Suprapubic skin (tissue), 3 donors: ENCODE measurements around the gene PSMG3.

Experiments
- POLR2A ChIP-seq, 2 donors: fragments of 450-650 bp; IDR thresholded peaks; one replicate each; pipeline ENCODE4 v1.6.1; 2017; ENCODE audit warnings: antibody characterized with exemption in 2 of 2, mild to moderate bottlenecking in 2 of 2, moderate library complexity in 2 of 2
- TF ChIP-seq, protein P1 (sequence below), 2 donors: fragments of 200-600 bp in 1 of 2; fragments of 450-650 bp in 1 of 2; sonication (generic) in 1 of 2; IDR thresholded peaks; one replicate each; pipeline ENCODE4 v1.5.1; 2016 to 2019; ENCODE audit warnings: antibody characterized with exemption in 2 of 2, mild to moderate bottlenecking in 1 of 2, moderate library complexity in 1 of 2

DNA sequence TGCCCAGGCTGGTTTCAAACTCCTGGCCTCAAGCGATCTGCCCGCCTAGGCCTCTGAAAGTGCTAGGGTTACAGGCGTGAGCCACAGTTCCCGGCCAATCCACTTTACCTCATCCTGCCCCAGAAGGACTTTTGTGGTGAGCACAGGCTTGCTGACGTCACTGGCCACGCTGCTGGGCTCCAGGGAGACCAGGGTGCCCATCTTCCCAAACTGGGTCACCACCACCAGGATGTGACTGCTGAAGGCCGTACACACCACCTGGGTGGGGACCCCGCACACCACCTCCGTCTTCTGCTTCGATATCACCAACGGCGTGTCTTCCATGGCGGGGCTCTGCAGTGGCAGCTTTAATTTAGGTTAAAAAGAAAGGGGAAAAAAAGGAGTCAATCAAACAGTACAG, 816 bp downstream of the PSMG3 start:
- TF ChIP-seq, protein P1, sequence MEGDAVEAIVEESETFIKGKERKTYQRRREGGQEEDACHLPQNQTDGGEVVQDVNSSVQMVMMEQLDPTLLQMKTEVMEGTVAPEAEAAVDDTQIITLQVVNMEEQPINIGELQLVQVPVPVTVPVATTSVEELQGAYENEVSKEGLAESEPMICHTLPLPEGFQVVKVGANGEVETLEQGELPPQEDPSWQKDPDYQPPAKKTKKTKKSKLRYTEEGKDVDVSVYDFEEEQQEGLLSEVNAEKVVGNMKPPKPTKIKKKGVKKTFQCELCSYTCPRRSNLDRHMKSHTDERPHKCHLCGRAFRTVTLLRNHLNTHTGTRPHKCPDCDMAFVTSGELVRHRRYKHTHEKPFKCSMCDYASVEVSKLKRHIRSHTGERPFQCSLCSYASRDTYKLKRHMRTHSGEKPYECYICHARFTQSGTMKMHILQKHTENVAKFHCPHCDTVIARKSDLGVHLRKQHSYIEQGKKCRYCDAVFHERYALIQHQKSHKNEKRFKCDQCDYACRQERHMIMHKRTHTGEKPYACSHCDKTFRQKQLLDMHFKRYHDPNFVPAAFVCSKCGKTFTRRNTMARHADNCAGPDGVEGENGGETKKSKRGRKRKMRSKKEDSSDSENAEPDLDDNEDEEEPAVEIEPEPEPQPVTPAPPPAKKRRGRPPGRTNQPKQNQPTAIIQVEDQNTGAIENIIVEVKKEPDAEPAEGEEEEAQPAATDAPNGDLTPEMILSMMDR (IDR thresholded peaks at IDR 0.05) = no peak
- no peak for TF ChIP-seq POLR2A (IDR thresholded peaks at IDR 0.05)
